WTC11 (cell line): ENCODE results near the gene SPATA9. TPM values are rescaled to one million over a fixed set of nuclear protein-coding genes. Genes with fewer than 3 reads are reported as not detected.

Experiments
- ATAC-seq: fragments of 200-7000 bp; cut with Tn5 transposase; 2 replicates; pipeline ENCODE4 v1.10.0; 2021; ENCODE audit warnings: mild to moderate bottlenecking, moderate library complexity
- CTCF ChIA-PET: fragments of 300-600 bp; sonication (Branson Sonifier 250); formaldehyde crosslinking; loops from one replicate; lab custom pipeline; 2021; ENCODE audit warnings: antibody characterized with exemption; lab: Charles Lee
- POLR2A ChIA-PET: fragments of 350-600 bp; sonication (Branson Sonifier 250); formaldehyde crosslinking; loops from one replicate; lab custom pipeline; 2021; ENCODE audit warnings: antibody characterized with exemption; lab: Charles Lee
- DNase-seq: peaks from one replicate; pipeline ENCODE4 v3.0.0; 2021; ENCODE audit warnings: low spot score
- H3K27ac Mint-ChIP-seq: 2 replicates; pipeline ENCODE4 v1.8.0; 2021; ENCODE audit warnings: mixed read lengths
- H3K27me3 Mint-ChIP-seq: 2 replicates; pipeline ENCODE4 v1.8.0; 2021; ENCODE audit warnings: low read depth, mild to moderate bottlenecking, moderate library complexity, mixed read lengths
- H3K36me3 Mint-ChIP-seq: 2 replicates; pipeline ENCODE4 v1.8.0; 2021; ENCODE audit warnings: mixed read lengths
- H3K4me1 Mint-ChIP-seq: 2 replicates; pipeline ENCODE4 v1.8.0; 2022; ENCODE audit warnings: mixed read lengths
- H3K4me3 Mint-ChIP-seq: 2 replicates; pipeline ENCODE4 v1.8.0; 2021; ENCODE audit warnings: mild to moderate bottlenecking, moderate library complexity, mixed read lengths
- H3K9me3 Mint-ChIP-seq: 2 replicates; pipeline ENCODE4 v1.8.0; 2021; ENCODE audit warnings: mixed read lengths
- ATF1 ChIP-seq: sonication (generic); formaldehyde crosslinking; IDR thresholded peaks from 2 replicates; pipeline ENCODE4 v1.8.1; 2023; ENCODE audit warnings: mild to moderate bottlenecking, moderate library complexity, missing genetic modification reagents
- CREB1 ChIP-seq: sonication (generic); formaldehyde crosslinking; IDR thresholded peaks from 2 replicates; pipeline ENCODE4 v1.8.0; 2023; ENCODE audit warnings: mild to moderate bottlenecking, missing genetic modification reagents
- ETV6 ChIP-seq: sonication (generic); formaldehyde crosslinking; IDR thresholded peaks from 2 replicates; pipeline ENCODE4 v1.8.1; 2022; ENCODE audit warnings: mild to moderate bottlenecking, missing genetic modification reagents
- FOXJ3 ChIP-seq: sonication (generic); formaldehyde crosslinking; IDR thresholded peaks from 2 replicates; pipeline ENCODE4 v1.9.0; 2021; ENCODE audit warnings: missing genetic modification reagents, mild to moderate bottlenecking, borderline replicate concordance
- IRF2 ChIP-seq: sonication (generic); formaldehyde crosslinking; IDR thresholded peaks from 2 replicates; pipeline ENCODE4 v1.8.0; 2022; ENCODE audit warnings: low read depth, missing genetic modification reagents, borderline replicate concordance
- MYBL2 ChIP-seq: sonication (generic); formaldehyde crosslinking; IDR thresholded peaks from 2 replicates; pipeline ENCODE4 v1.8.1; 2023; ENCODE audit warnings: mild to moderate bottlenecking, moderate library complexity, missing genetic modification reagents
- SMAD3 ChIP-seq: sonication (generic); formaldehyde crosslinking; IDR thresholded peaks from 2 replicates; pipeline ENCODE4 v1.8.0; 2022; ENCODE audit warnings: missing genetic modification reagents, mild to moderate bottlenecking, borderline replicate concordance
- SOX15 ChIP-seq: fragments of 250-450 bp; sonication (Bioruptor Pico); IDR thresholded peaks from 2 replicates; pipeline ENCODE4 v1.9.0; 2021; ENCODE audit warnings: mild to moderate bottlenecking
- TEAD4 ChIP-seq: sonication (generic); formaldehyde crosslinking; IDR thresholded peaks from 2 replicates; pipeline ENCODE4 v1.8.0; 2022; ENCODE audit warnings: mild to moderate bottlenecking, missing genetic modification reagents
- total RNA-seq: library from RNA; stranded (reverse); gene quantifications from 3 replicates; pipeline ENCODE4 v1.2.3, GENCODE V29; 2021
- TF ChIP-seq, protein P1 (sequence below): sonication (generic); formaldehyde crosslinking; conservative IDR thresholded peaks from 2 replicates; pipeline ENCODE4 v1.8.1; 2022; ENCODE audit warnings: mild to moderate bottlenecking, missing genetic modification reagents
- TF ChIP-seq, protein P2 (sequence below): sonication (generic); formaldehyde crosslinking; IDR thresholded peaks from 2 replicates; pipeline ENCODE4 v1.8.0; 2023; ENCODE audit warnings: missing genetic modification reagents
- TF ChIP-seq, protein P3 (sequence below): fragments of 200-600 bp; IDR thresholded peaks from 2 replicates; pipeline ENCODE4 v1.8.0; 2022; ENCODE audit warnings: antibody characterized with exemption
- TF ChIP-seq, protein P4 (sequence below): fragments of 250-450 bp; sonication (Bioruptor Pico); conservative IDR thresholded peaks from 2 replicates; pipeline ENCODE4 v1.9.0; 2021; ENCODE audit warnings: mild to moderate bottlenecking
- TF ChIP-seq, protein P5 (sequence below): sonication (generic); formaldehyde crosslinking; IDR thresholded peaks from 2 replicates; pipeline ENCODE4 v1.8.1; 2023; ENCODE audit warnings: mild to moderate bottlenecking, moderate library complexity, missing genetic modification reagents
- TF ChIP-seq, protein P6 (sequence below): sonication (generic); formaldehyde crosslinking; IDR thresholded peaks from 2 replicates; pipeline ENCODE4 v1.8.1; 2022; ENCODE audit warnings: low read depth, missing genetic modification reagents, borderline replicate concordance

Gene SPATA9
- total RNA-seq, 1 experiment from 2014 or later = not detected

DNA sequence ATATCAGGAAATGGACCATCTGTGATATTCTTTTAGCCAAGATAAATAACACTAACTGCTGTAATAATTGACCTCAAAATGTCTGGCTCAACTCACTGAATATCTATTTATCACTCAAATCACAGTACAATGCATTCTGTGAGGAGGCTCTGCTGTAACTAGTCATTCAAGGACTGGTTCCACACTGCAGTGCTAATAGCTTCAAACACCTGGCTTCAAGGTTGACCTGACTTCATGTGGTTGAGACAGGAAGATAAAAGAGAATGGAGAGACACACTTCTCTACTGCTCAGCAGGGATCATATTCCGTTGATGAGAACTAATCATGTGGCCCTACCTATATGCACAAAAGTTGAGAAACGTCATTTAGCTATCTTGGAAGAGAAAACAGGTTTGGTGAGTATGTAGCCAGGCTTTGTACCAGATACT lies 45.0 kb upstream of the SPATA9 start:
- no peak overlapping the region for H3K4me3 Mint-ChIP-seq
- H3K27me3 Mint-ChIP-seq = peaks cover 45% of the 10 kb centered on the region
- DNase-seq = no peak

DNA sequence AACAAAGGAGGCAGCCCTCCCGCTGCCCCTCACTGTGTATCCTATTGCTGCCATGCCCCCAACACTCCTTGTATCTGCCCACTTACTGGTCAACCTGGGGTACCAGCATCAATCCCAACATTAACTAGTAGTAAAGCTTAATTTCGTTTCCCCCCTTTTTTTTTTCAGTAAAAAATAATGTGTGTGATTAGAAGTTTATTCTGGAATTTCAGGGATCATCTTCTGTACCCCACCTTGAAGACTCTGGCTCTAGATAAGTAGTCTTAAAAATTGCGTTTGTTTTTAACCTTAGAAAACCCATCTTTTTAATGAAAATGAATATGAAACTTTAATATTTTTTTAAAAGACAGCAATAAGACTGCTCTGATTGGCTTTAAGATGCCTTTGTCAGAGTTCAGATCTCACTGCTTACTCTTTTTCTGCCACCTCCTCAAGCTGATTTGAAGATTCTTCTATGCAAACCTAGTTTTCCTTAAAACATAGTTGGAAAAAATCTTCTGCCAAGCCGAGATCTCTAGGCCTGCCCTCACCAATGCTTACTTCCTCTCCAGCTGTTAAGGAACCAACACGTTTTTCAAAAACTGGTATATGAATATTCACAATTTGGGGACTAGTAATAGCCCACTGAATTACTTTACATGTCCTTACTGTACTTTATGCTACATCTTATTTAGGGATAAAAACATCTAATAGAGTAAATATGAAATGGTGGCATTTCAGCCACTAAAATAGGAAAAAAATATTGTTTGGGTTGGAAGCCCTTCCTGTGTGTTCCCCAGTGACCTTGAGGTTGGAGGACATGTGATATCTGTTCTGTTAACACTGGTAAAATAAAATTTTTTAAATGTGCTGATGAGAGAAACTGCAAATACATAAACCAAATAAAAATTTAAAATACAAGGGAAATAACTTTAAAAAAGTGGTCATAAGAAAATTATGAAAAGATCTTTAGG lies 44.3 kb upstream of the SPATA9 start:
- POLR2A ChIA-PET = no interaction called here
- Mint-ChIP-seq H3K27ac (no peak overlapping the region), H3K36me3 (no peaks in the 10 kb centered on the region), H3K4me1 (peaks cover 57% of the 10 kb centered on the region), H3K27me3 (peaks cover 38% of the 10 kb centered on the region), H3K9me3 (no peaks in the 10 kb centered on the region), H3K4me3 (no peak overlapping the region)
- no peak for DNase-seq
- no peak for TF ChIP-seq IRF2 (CRISPR knock-in tag)
- TF ChIP-seq, protein P1, sequence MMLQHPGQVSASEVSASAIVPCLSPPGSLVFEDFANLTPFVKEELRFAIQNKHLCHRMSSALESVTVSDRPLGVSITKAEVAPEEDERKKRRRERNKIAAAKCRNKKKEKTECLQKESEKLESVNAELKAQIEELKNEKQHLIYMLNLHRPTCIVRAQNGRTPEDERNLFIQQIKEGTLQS (CRISPR knock-in tag) = no peak
- TF ChIP-seq FOXJ3 (CRISPR knock-in tag) = no peak
- no peak for TF ChIP-seq SMAD3 (CRISPR knock-in tag)
- TF ChIP-seq, protein P2, sequence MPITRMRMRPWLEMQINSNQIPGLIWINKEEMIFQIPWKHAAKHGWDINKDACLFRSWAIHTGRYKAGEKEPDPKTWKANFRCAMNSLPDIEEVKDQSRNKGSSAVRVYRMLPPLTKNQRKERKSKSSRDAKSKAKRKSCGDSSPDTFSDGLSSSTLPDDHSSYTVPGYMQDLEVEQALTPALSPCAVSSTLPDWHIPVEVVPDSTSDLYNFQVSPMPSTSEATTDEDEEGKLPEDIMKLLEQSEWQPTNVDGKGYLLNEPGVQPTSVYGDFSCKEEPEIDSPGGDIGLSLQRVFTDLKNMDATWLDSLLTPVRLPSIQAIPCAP (CRISPR knock-in tag) = no peak
- no peak for TF ChIP-seq CREB1 (CRISPR knock-in tag)
- ATAC-seq = no peak
- CTCF ChIA-PET = no interaction called here

More for the DNA sequence above, 45.0 kb upstream of the SPATA9 start:
- Mint-ChIP-seq H3K9me3 (no peaks in the 10 kb centered on the region), H3K36me3 (no peaks in the 10 kb centered on the region), H3K4me1 (peaks cover 61% of the 10 kb centered on the region), H3K27ac (no peak overlapping the region)
- TF ChIP-seq ATF1 (CRISPR knock-in tag) (no peak), SOX15 (no peak), TEAD4 (CRISPR knock-in tag) (no peak), MYBL2 (no peak), ETV6 (CRISPR knock-in tag) (no peak)
- TF ChIP-seq, protein P3, sequence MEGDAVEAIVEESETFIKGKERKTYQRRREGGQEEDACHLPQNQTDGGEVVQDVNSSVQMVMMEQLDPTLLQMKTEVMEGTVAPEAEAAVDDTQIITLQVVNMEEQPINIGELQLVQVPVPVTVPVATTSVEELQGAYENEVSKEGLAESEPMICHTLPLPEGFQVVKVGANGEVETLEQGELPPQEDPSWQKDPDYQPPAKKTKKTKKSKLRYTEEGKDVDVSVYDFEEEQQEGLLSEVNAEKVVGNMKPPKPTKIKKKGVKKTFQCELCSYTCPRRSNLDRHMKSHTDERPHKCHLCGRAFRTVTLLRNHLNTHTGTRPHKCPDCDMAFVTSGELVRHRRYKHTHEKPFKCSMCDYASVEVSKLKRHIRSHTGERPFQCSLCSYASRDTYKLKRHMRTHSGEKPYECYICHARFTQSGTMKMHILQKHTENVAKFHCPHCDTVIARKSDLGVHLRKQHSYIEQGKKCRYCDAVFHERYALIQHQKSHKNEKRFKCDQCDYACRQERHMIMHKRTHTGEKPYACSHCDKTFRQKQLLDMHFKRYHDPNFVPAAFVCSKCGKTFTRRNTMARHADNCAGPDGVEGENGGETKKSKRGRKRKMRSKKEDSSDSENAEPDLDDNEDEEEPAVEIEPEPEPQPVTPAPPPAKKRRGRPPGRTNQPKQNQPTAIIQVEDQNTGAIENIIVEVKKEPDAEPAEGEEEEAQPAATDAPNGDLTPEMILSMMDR = no peak
- TF ChIP-seq, protein P4, sequence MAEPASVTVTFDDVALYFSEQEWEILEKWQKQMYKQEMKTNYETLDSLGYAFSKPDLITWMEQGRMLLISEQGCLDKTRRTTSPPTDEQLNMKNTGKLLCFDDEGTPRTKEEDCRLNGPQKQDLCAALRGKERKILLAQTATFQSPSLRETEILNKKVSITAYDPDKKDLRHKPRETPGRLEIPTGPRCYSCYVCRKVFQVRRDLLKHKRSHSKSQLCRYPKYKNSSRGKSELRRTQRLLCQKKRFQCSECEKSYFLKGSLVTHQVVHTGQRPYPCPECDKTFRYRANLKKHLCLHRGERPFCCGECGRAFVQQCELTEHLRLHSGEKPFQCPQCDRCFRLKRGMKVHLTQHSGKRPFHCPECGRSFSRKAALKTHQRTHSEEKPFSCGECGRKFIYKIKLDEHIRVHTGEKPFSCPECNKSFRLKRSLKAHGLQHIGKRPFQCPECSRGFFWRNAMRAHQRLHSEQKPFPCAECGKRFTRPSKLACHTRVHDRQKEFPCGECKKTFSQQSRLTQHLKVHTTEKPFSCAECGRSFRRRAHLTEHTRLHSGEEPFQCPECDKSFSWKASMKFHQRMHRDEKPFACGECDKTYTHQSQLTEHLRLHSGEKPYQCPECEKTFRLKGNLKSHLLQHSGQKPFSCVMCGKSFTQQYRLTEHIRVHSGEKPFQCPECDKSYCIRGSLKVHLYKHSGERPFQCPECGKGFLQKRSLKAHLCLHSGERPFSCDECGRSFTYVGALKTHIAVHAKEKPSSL (CRISPR knock-in tag) = no peak
- TF ChIP-seq, protein P5, sequence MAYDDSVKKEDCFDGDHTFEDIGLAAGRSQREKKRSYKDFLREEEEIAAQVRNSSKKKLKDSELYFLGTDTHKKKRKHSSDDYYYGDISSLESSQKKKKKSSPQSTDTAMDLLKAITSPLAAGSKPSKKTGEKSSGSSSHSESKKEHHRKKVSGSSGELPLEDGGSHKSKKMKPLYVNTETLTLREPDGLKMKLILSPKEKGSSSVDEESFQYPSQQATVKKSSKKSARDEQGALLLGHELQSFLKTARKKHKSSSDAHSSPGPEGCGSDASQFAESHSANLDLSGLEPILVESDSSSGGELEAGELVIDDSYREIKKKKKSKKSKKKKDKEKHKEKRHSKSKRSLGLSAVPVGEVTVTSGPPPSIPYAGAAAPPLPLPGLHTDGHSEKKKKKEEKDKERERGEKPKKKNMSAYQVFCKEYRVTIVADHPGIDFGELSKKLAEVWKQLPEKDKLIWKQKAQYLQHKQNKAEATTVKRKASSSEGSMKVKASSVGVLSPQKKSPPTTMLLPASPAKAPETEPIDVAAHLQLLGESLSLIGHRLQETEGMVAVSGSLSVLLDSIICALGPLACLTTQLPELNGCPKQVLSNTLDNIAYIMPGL (CRISPR knock-in tag) = no peak
- TF ChIP-seq, protein P6, sequence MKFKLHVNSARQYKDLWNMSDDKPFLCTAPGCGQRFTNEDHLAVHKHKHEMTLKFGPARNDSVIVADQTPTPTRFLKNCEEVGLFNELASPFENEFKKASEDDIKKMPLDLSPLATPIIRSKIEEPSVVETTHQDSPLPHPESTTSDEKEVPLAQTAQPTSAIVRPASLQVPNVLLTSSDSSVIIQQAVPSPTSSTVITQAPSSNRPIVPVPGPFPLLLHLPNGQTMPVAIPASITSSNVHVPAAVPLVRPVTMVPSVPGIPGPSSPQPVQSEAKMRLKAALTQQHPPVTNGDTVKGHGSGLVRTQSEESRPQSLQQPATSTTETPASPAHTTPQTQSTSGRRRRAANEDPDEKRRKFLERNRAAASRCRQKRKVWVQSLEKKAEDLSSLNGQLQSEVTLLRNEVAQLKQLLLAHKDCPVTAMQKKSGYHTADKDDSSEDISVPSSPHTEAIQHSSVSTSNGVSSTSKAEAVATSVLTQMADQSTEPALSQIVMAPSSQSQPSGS (CRISPR knock-in tag) = no peak
- ChIA-PET POLR2A (no interaction called here), CTCF (no interaction called here)
- no peak for ATAC-seq
